Liver (tissue), 9 donors: ENCODE results near the gene ATOH8. TPM values are rescaled to one million over a fixed set of nuclear protein-coding genes. Genes with fewer than 3 reads are reported as not detected.

Experiments
- DNase-seq: peaks from one replicate; pipeline ENCODE4 v3.0.0-alpha.2; 2017; ENCODE audit warnings: low spot score
- H3K27ac ChIP-seq, 2 donors: one replicate each; pipeline ENCODE4 v1.7.0; 2013; ENCODE audit warnings: inconsistent platforms in 2 of 2, low read length in 2 of 2, control low read depth in 1 of 2, low read depth in 1 of 2, mild to moderate bottlenecking in 1 of 2
- H3K27me3 ChIP-seq, 4 donors: one replicate each; pipeline versions ENCODE4 v1.6.1 to v1.7.0; 2013; ENCODE audit warnings: low read length in 3 of 4, inconsistent platforms in 1 of 4, mild to moderate bottlenecking in 1 of 4, moderate library complexity in 1 of 4; ENCODE audit not compliant: control insufficient read depth in 4 of 4, insufficient read depth in 4 of 4
- H3K36me3 ChIP-seq, 4 donors: one replicate each; pipeline versions ENCODE4 v1.6.1 to v1.7.0; 2013; ENCODE audit warnings: low read length in 3 of 4, mild to moderate bottlenecking in 3 of 4, low read depth in 1 of 4, moderate library complexity in 1 of 4; ENCODE audit not compliant: control insufficient read depth in 4 of 4, insufficient read depth in 3 of 4
- H3K4me1 ChIP-seq, 4 donors: one replicate each; pipeline versions ENCODE4 v1.6.1 to v1.7.0; 2013; ENCODE audit warnings: low read length in 3 of 4, mild to moderate bottlenecking in 3 of 4, moderate library complexity in 1 of 4; ENCODE audit not compliant: control insufficient read depth in 4 of 4, insufficient read depth in 4 of 4
- H3K4me3 ChIP-seq, 3 donors: one replicate each; pipeline versions ENCODE4 v1.6.1 to v1.7.0; 2013; ENCODE audit warnings: low read length in 3 of 3, control low read depth in 1 of 3, low read depth in 1 of 3, mild to moderate bottlenecking in 1 of 3
- H3K9ac ChIP-seq, 2 donors: one replicate each; pipeline ENCODE4 v1.7.0; 2013; ENCODE audit warnings: low read length in 2 of 2, mild to moderate bottlenecking in 2 of 2, moderate library complexity in 2 of 2, control low read depth in 1 of 2, low read depth in 1 of 2
- H3K9me3 ChIP-seq, 4 donors: one replicate each; pipeline versions ENCODE4 v1.6.1 to v1.7.0; 2013; ENCODE audit warnings: low read length in 3 of 4; ENCODE audit not compliant: control insufficient read depth in 4 of 4
- CTCF ChIP-seq: fragments of 150-350 bp; IDR thresholded peaks from 2 replicates; pipeline ENCODE4 v1.5.1; 2017; ENCODE audit warnings: improper control_type of control experiment, low read depth, low read length; ENCODE audit not compliant: missing input control
- EGR1 ChIP-seq, 2 donors: IDR thresholded peaks; 2 replicates each; pipeline ENCODE4 v1.6.1; 2016 to 2018; ENCODE audit warnings: antibody characterized with exemption in 2 of 2, low read depth in 2 of 2
- FOXA1 ChIP-seq: IDR thresholded peaks from 2 replicates; pipeline ENCODE4 v1.6.1; 2016; ENCODE audit warnings: antibody characterized with exemption
- HNF4A ChIP-seq, 2 donors: conservative IDR thresholded peaks; 2 replicates each; pipeline ENCODE4 v1.6.1; 2016; ENCODE audit warnings: antibody characterized with exemption in 2 of 2, mild to moderate bottlenecking in 2 of 2
- JUND ChIP-seq, 2 donors: IDR thresholded peaks; 2 replicates each; pipeline ENCODE4 v1.6.1; 2016; ENCODE audit warnings: antibody characterized with exemption in 2 of 2
- MAX ChIP-seq: IDR thresholded peaks from 2 replicates; pipeline ENCODE4 v1.6.1; 2016; ENCODE audit warnings: antibody characterized with exemption
- RAD21 ChIP-seq, 2 donors: IDR thresholded peaks; 2 replicates each; pipeline ENCODE4 v1.6.1; 2016; ENCODE audit warnings: antibody characterized with exemption in 2 of 2, mild to moderate bottlenecking in 2 of 2
- RXRA ChIP-seq, 2 donors: IDR thresholded peaks; 2 replicates each; pipeline ENCODE4 v1.6.1; 2017 to 2018; ENCODE audit warnings: antibody characterized with exemption in 2 of 2, mild to moderate bottlenecking in 1 of 2
- TAF1 ChIP-seq: conservative IDR thresholded peaks from 2 replicates; pipeline ENCODE4 v1.6.1; 2016; ENCODE audit warnings: antibody characterized with exemption, mild to moderate bottlenecking
- YY1 ChIP-seq: IDR thresholded peaks from 2 replicates; pipeline ENCODE4 v1.6.1; 2016; ENCODE audit warnings: antibody characterized with exemption, mild to moderate bottlenecking
- ZBTB33 ChIP-seq: IDR thresholded peaks from 2 replicates; pipeline ENCODE4 v1.6.1; 2016; ENCODE audit warnings: antibody characterized with exemption
- WGBS: extraction: QIAGEN DNeasy Blood & Tissue Kit; methylation state at CpG from one replicate; pipeline ENCODE4 v1.1.7; 2013; 5-methylcytosine and 5-hydroxymethylcytosine counted together
- polyA plus RNA-seq, 2 donors: library from polyadenylated mRNA; stranded (reverse) in 1 of 2; unstranded in 1 of 2; fragments of 200-250 nt in 1 of 2; fragments of >200 nt in 1 of 2; fragmentation: Nextera tagmentation in 1 of 2; extraction: Ambion mirVana in 1 of 2; gene quantifications; one replicate each; pipeline versions ENCODE4 v1.2.1 to v1.2.3, GENCODE V29; 2013 to 2015
- total RNA-seq, 2 donors: library from RNA; depleted of rRNA; stranded (reverse); fragments of >200 nt; gene quantifications; one replicate each; pipeline ENCODE4 v1.2.3, GENCODE V29; 2014
- donor health status: healthy.
- donor health status: healthy.
- donor health status: healthy.
- donor health status: healthy.
- donor health status: healthy.

ATOH8 gene
- total and polyA plus RNA-seq, 4 donors = 0.33 to 37.7 (median 26.8) TPM

GRCh38 chr2:85744741-85745601, 8.8 kb upstream of the ATOH8 start:
- H3K36me3 ChIP-seq = no peaks in the 10 kb centered on the region
- H3K27me3 ChIP-seq = no peaks in the 10 kb centered on the region
- no peak for TF ChIP-seq CTCF
- no peak for TF ChIP-seq ZBTB33
- TF ChIP-seq FOXA1 = no peak
- peak; percentile 25 to 28 for TF ChIP-seq RAD21 (IDR thresholded peaks at IDR 0.05)
- TF ChIP-seq RXRA (IDR thresholded peaks at IDR 0.05) = peak in 1 of 2 donors; percentile 15
- TF ChIP-seq HNF4A (conservative IDR thresholded peaks at IDR 0.05) = peak; percentile 17 to 24
- peak overlapping the region in 1 of 2 donors; percentile 26 for H3K27ac ChIP-seq
- no peak overlapping the region for H3K4me3 ChIP-seq
- peaks cover 20 to 56% (median 40%) of the 10 kb centered on the region in 4 donors for H3K4me1 ChIP-seq
- no peak overlapping the region for H3K9ac ChIP-seq
- 61% methylated on average over 10 of the region's 10 CpGs for WGBS
- DNase-seq = no peak
- H3K9me3 ChIP-seq = no peaks in the 10 kb centered on the region

GRCh38 chr2:85745619-85746018, 8.2 kb upstream of the ATOH8 start:
- H3K9ac ChIP-seq = no peak overlapping the region
- DNase-seq = no peak

More at GRCh38 chr2:85745619-85746018, 8.2 kb upstream of the ATOH8 start:
- peaks cover 18 to 57% (median 38%) of the 10 kb centered on the region in 4 donors for H3K4me1 ChIP-seq
- H3K27me3 ChIP-seq = no peaks in the 10 kb centered on the region
- H3K36me3 ChIP-seq = no peaks in the 10 kb centered on the region
- H3K4me3 ChIP-seq = no peak overlapping the region
- H3K27ac ChIP-seq = peak overlapping the region in 1 of 2 donors; percentile 26
- no peaks in the 10 kb centered on the region for H3K9me3 ChIP-seq
- 84% methylated on average over 8 of the region's 8 CpGs for WGBS
- TF ChIP-seq JUND (IDR thresholded peaks at IDR 0.05) (no peak), HNF4A (conservative IDR thresholded peaks at IDR 0.05) (no peak), RAD21 (IDR thresholded peaks at IDR 0.05) (no peak), ZBTB33 (no peak), TAF1 (no peak), FOXA1 (no peak), YY1 (no peak), EGR1 (IDR thresholded peaks at IDR 0.05; ENCODE audit: low read depth in 2 of 2) (no peak), MAX (no peak), RXRA (IDR thresholded peaks at IDR 0.05) (no peak)
